HEK293T (cell line): ENCODE measurements around the gene NRP2.
A peak's percentile ranks its signal among the peaks of the same experiment; 100 is the strongest.

Experiments used
- BHLHE40 ChIP-seq: fragments of 450-650 bp; IDR thresholded peaks from 2 replicates; pipeline ENCODE4 v1.6.1; 2016; ENCODE audit warnings: mild to moderate bottlenecking, moderate library complexity, borderline replicate concordance
- CTBP1 ChIP-seq: fragments of 450-650 bp; IDR thresholded peaks from 2 replicates; pipeline ENCODE4 v1.6.1; 2016; ENCODE audit warnings: borderline replicate concordance
- ELF4 ChIP-seq: fragments of 450-650 bp; IDR thresholded peaks from 2 replicates; pipeline ENCODE4 v1.6.1; 2017; ENCODE audit warnings: antibody characterized with exemption
- FOXA1 ChIP-seq: fragments of 450-650 bp; IDR thresholded peaks from 2 replicates; pipeline ENCODE4 v1.6.1; 2016; ENCODE audit warnings: mild to moderate bottlenecking
- FOXK2 ChIP-seq: fragments of 450-650 bp; IDR thresholded peaks from 2 replicates; pipeline ENCODE4 v1.6.1; 2016; ENCODE audit warnings: mild to moderate bottlenecking
- FOXM1 ChIP-seq: fragments of 450-650 bp; IDR thresholded peaks from 2 replicates; pipeline ENCODE4 v1.6.1; 2017; ENCODE audit warnings: mild to moderate bottlenecking, borderline replicate concordance
- HDGF ChIP-seq: fragments of 450-650 bp; IDR thresholded peaks from 2 replicates; pipeline ENCODE4 v1.6.1; 2017; ENCODE audit warnings: antibody characterized with exemption, borderline replicate concordance
- L3MBTL2 ChIP-seq: fragments of 450-650 bp; conservative IDR thresholded peaks from 2 replicates; pipeline ENCODE4 v1.6.1; 2016; ENCODE audit warnings: mild to moderate bottlenecking
- LEF1 ChIP-seq: fragments of 450-650 bp; IDR thresholded peaks from 2 replicates; pipeline ENCODE4 v1.6.1; 2017; ENCODE audit warnings: mild to moderate bottlenecking, borderline replicate concordance
- SP1 ChIP-seq: fragments of 450-650 bp; IDR thresholded peaks from 2 replicates; pipeline ENCODE4 v1.6.1; 2017
- TARDBP ChIP-seq: fragments of 450-650 bp; IDR thresholded peaks from 2 replicates; pipeline ENCODE4 v1.6.1; 2016
- ZNF384 ChIP-seq: fragments of 450-650 bp; IDR thresholded peaks from 2 replicates; pipeline ENCODE4 v1.6.1; 2016

DNA sequence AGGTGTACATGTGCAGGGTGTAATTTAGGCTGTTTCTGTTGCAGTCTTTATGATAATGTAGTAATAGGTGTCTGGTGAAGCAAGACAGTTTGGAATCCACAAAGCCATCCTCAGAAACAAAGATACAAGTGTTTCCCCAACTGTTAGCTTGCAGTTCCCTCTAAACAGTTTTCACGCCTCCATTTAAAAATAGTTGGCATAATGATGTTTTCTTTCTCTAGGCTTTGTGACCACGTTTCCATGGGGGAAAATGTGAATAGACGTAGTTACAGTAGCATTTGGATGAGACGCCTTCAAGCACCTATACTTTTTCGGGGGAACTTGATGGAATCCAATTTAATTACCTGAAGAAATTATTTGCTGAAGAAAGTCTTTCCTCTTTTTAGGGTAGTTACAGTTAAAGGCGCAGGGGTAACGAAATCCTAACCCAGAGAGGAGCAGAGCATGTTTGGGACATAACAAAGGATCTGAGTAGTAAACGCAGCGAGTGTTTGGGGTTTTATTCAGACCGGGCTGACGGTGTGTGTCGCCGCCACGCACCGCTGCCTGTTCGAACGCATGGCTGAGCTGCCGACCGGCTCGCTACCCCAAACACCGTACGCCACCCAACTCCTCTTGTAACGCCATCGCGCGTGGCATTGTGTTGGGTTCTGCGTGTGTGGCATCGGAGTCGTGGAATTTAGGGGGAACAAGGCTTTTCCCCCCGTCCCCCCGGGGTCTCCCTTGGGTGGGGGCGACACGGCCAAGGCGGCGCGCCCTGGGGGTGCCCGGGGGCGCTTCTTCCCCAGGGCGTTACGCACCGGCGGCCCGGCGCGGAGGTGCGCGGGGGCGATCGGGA is 681 bp upstream of the NRP2 start:
- TF ChIP-seq ELF4 = no peak
- no peak for TF ChIP-seq SP1
- no peak for TF ChIP-seq FOXA1
- TF ChIP-seq CTBP1 = no peak
- no peak for TF ChIP-seq ZNF384
- TF ChIP-seq BHLHE40 = no peak
- no peak for TF ChIP-seq HDGF
- TF ChIP-seq FOXK2 = no peak
- peak; percentile 66 for TF ChIP-seq L3MBTL2
- no peak for TF ChIP-seq TARDBP
- no peak for TF ChIP-seq LEF1
- no peak for TF ChIP-seq FOXM1
